Coronary artery (tissue), 2 donors: Measurements from ENCODE around the gene ADGRD1.

Experiments
- DNase-seq: peaks from one replicate; pipeline ENCODE4 v3.0.0-alpha.2; 2017; ENCODE audit warnings: low spot score
- H3K27ac ChIP-seq, 2 donors: fragments of 200-600 bp; sonication (generic); one replicate each; pipeline ENCODE4 v1.5.1; 2016 to 2019
- H3K4me3 ChIP-seq: fragments of 200-600 bp; sonication (generic); 2 replicates; pipeline ENCODE4 v1.5.1; 2016; ENCODE audit warnings: mild to moderate bottlenecking, moderate library complexity
- CTCF ChIP-seq: fragments of 200-600 bp; sonication (generic); IDR thresholded peaks from one replicate; pipeline ENCODE4 v1.5.1; 2019; ENCODE audit warnings: antibody characterized with exemption

ADGRD1 gene

GRCh38 chr12:131155131-131155530, 201.4 kb downstream of the ADGRD1 start:
- Histone ChIP-seq H3K27ac (no peak overlapping the region), H3K4me3 (no peak overlapping the region)
- no peak for DNase-seq
- TF ChIP-seq CTCF, result no peak

- DNase-seq, result no peak
- Histone ChIP-seq H3K27ac (no peak overlapping the region), H3K4me3 (no peak overlapping the region)
- TF ChIP-seq CTCF, result no peak
Measured at GRCh38 chr12:131157743-131158142, 204.0 kb downstream of the ADGRD1 start.

- no peak for DNase-seq
- TF ChIP-seq CTCF, result no peak
Measured at GRCh38 chr12:131159660-131160059, 206.0 kb downstream of the ADGRD1 start.

GRCh38 chr12:131162113-131162512, 208.4 kb downstream of the ADGRD1 start:
- Histone ChIP-seq H3K27ac (no peak overlapping the region), H3K4me3 (no peak overlapping the region)
- TF ChIP-seq CTCF, result no peak
- no peak for DNase-seq

More at GRCh38 chr12:131159660-131160059, 206.0 kb downstream of the ADGRD1 start:
- no peak overlapping the region for H3K27ac ChIP-seq
- no peak overlapping the region for H3K4me3 ChIP-seq

GRCh38 chr12:131163189-131163738, 209.6 kb downstream of the ADGRD1 start:
- no peak overlapping the region for H3K27ac ChIP-seq
- TF ChIP-seq CTCF, result no peak
- H3K4me3 ChIP-seq, result no peak overlapping the region
- peak; percentile 66 for DNase-seq

- no peak for TF ChIP-seq CTCF
- no peak overlapping the region for H3K27ac ChIP-seq
- DNase-seq, result no peak
- no peak overlapping the region for H3K4me3 ChIP-seq
Measured at GRCh38 chr12:131164096-131164872, 210.6 kb downstream of the ADGRD1 start.

- H3K4me3 ChIP-seq, result no peak overlapping the region
- H3K27ac ChIP-seq, result no peak overlapping the region
- DNase-seq, result no peak
- no peak for TF ChIP-seq CTCF
Measured at GRCh38 chr12:131166717-131167116, 213.0 kb downstream of the ADGRD1 start.
